GM12891 (cell line): ENCODE data around the gene ZNF8.

Source experiments
- DNase-seq: peaks from one replicate; pipeline ENCODE4 v3.0.0; 2011; ENCODE audit warnings: low spot score; ENCODE audit not compliant: insufficient read length
- FAIRE-seq: peaks from 2 replicates; lab custom pipeline; 2011; peaks lifted over from hg19 to GRCh38; lab: Jason Lieb, UNC
- PAX5 ChIP-seq: IDR thresholded peaks from 2 replicates; pipeline ENCODE4 v1.6.1; 2011; ENCODE audit warnings: low read length, moderate library complexity, mild to moderate bottlenecking; ENCODE audit not compliant: insufficient read depth, severe bottlenecking
- POLR2A ChIP-seq: IDR thresholded peaks from 2 replicates; pipeline ENCODE4 v1.6.1; 2011; ENCODE audit warnings: low read depth, low read length, control low read depth
- POLR2AphosphoS5 ChIP-seq: IDR thresholded peaks from 2 replicates; pipeline ENCODE4 v1.6.1; 2011; ENCODE audit warnings: low read depth, low read length, control low read depth
- POU2F2 ChIP-seq: IDR thresholded peaks from 2 replicates; pipeline ENCODE4 v1.6.1; 2011; ENCODE audit warnings: low read depth, mild to moderate bottlenecking, control low read depth, low read length, moderate library complexity
- SPI1 ChIP-seq: IDR thresholded peaks from 2 replicates; pipeline ENCODE4 v1.6.1; 2011; ENCODE audit warnings: low read depth, low read length, control low read depth
- TAF1 ChIP-seq: IDR thresholded peaks from 2 replicates; pipeline ENCODE4 v1.6.1; 2011; ENCODE audit warnings: low read depth, low read length, control low read depth

Gene ZNF8

GRCh38 chr19:58265100-58265499, 13.7 kb upstream of the ZNF8 start:
- DNase-seq, result no peak
- FAIRE-seq, result no peak
- TF ChIP-seq POU2F2, result no peak
- TF ChIP-seq POLR2A, result no peak
- no peak for TF ChIP-seq TAF1
- no peak for TF ChIP-seq PAX5
- TF ChIP-seq SPI1, result no peak
- no peak for TF ChIP-seq POLR2AphosphoS5

- TF ChIP-seq SPI1 (no peak), PAX5 (no peak), POU2F2 (no peak), TAF1 (no peak), POLR2A (no peak), POLR2AphosphoS5 (no peak)
- FAIRE-seq (no peak), DNase-seq (no peak)
Measured at GRCh38 chr19:58268344-58268743, 10.4 kb upstream of the ZNF8 start.

- FAIRE-seq, result no peak
- DNase-seq, result no peak
- TF ChIP-seq SPI1, result no peak
- no peak for TF ChIP-seq POLR2A
- no peak for TF ChIP-seq PAX5
- no peak for TF ChIP-seq POU2F2
Measured at GRCh38 chr19:58274771-58275201, 4.0 kb upstream of the ZNF8 start.

GRCh38 chr19:58275564-58275963, 3.2 kb upstream of the ZNF8 start:
- TF ChIP-seq TAF1 (no peak), SPI1 (no peak), PAX5 (no peak), POLR2AphosphoS5 (no peak), POU2F2 (no peak), POLR2A (no peak)
- DNase-seq (no peak), FAIRE-seq (no peak)

- no peak for FAIRE-seq
- TF ChIP-seq POU2F2 (no peak), SPI1 (no peak), POLR2AphosphoS5 (no peak), PAX5 (no peak), TAF1 (no peak), POLR2A (no peak)
- no peak for DNase-seq
Measured at GRCh38 chr19:58277197-58277596, 1.6 kb upstream of the ZNF8 start.

GRCh38 chr19:58277748-58278540, 811 bp upstream of the ZNF8 start:
- TF ChIP-seq TAF1 (no peak), PAX5 (no peak), POU2F2 (no peak), POLR2AphosphoS5 (no peak), POLR2A (no peak), SPI1 (no peak)
- DNase-seq, result no peak
- FAIRE-seq, result no peak

GRCh38 chr19:58279042-58279924, 528 bp downstream of the ZNF8 start:
- TF ChIP-seq TAF1 (no peak), PAX5 (no peak), POU2F2 (no peak; the same call in 1 of the 2 replicates), POLR2A (no peak), POLR2AphosphoS5 (no peak), SPI1 (no peak)
- peak; percentile 34 for DNase-seq
- peak; percentile 13 for FAIRE-seq

GRCh38 chr19:58279925-58280316, 1.2 kb downstream of the ZNF8 start:
- TF ChIP-seq POU2F2, result no peak
- TF ChIP-seq SPI1, result no peak
- no peak for TF ChIP-seq POLR2A
- TF ChIP-seq PAX5, result no peak
- no peak for TF ChIP-seq POLR2AphosphoS5
- no peak for TF ChIP-seq TAF1
- FAIRE-seq (no peak), DNase-seq (no peak)

- TF ChIP-seq POU2F2, result no peak
- TF ChIP-seq PAX5, result no peak
- no peak for TF ChIP-seq TAF1
- TF ChIP-seq SPI1, result no peak
- TF ChIP-seq POLR2AphosphoS5, result no peak
- no peak for TF ChIP-seq POLR2A
- no peak for DNase-seq
- no peak for FAIRE-seq
Measured at GRCh38 chr19:58284199-58284598, 5.4 kb downstream of the ZNF8 start.
